Caco-2 (cell line): Measurements from ENCODE around the gene GID4. TPM values are rescaled to one million over a fixed set of nuclear protein-coding genes. Genes with fewer than 3 reads are reported as not detected.

ENCODE experiments used
- BruUV-seq: library from RNA; stranded (reverse); fragments of 400-500 nt; replicated peaks from 2 replicates; lab custom pipeline; 2021; lab: Mats Ljungman, UMichigan
- CTCF ChIA-PET: fragments of 300-600 bp; sonication (Branson Sonifier 250); formaldehyde crosslinking; loops from one replicate; lab custom pipeline; 2022; ENCODE audit warnings: antibody characterized with exemption; lab: Charles Lee
- POLR2A ChIA-PET: fragments of 300-600 bp; sonication (Branson Sonifier 250); formaldehyde crosslinking; loops from one replicate; lab custom pipeline; 2022; ENCODE audit warnings: antibody characterized with exemption; lab: Charles Lee
- DNase-seq, 2 experiments: peaks; one replicate each; pipeline versions ENCODE4 v3.0.0 to v3.0.0-alpha.2; 2020 to 2022
- H3K27me3 ChIP-seq: replicated peaks from 2 replicates; pipeline ENCODE4 v1.6.0; 2011; ENCODE audit warnings: low read length; ENCODE audit not compliant: control insufficient read depth, insufficient read depth
- H3K36me3 ChIP-seq: 2 replicates; pipeline ENCODE4 v1.5.1; 2011; ENCODE audit warnings: low read length; ENCODE audit not compliant: control insufficient read depth, insufficient read depth
- H3K4me1 ChIP-seq: fragments of 250-450 bp; sonication (Bioruptor Pico); 2 replicates; pipeline ENCODE4 v1.5.1; 2020; ENCODE audit warnings: mild to moderate bottlenecking
- H3K4me3 ChIP-seq: 2 replicates; pipeline ENCODE4 v1.5.1; 2011; ENCODE audit warnings: low read depth, mild to moderate bottlenecking, control low read depth, low read length
- H3K9me3 ChIP-seq: fragments of 250-450 bp; sonication (Bioruptor Pico); 2 replicates; pipeline ENCODE4 v1.5.1; 2020; ENCODE audit warnings: mild to moderate bottlenecking, moderate library complexity
- H3K27ac Mint-ChIP-seq: one replicate; pipeline ENCODE4 v1.8.0; 2022; ENCODE audit warnings: mixed read lengths; ENCODE audit not compliant: unreplicated experiment
- H3K27me3 Mint-ChIP-seq: one replicate; pipeline ENCODE4 v1.8.0; 2022; ENCODE audit warnings: mixed read lengths; ENCODE audit not compliant: insufficient read depth, unreplicated experiment
- H3K36me3 Mint-ChIP-seq: one replicate; pipeline ENCODE4 v1.8.0; 2022; ENCODE audit warnings: mild to moderate bottlenecking, mixed read lengths; ENCODE audit not compliant: insufficient read depth, unreplicated experiment
- H3K4me1 Mint-ChIP-seq: one replicate; pipeline ENCODE4 v1.8.0; 2022; ENCODE audit warnings: low read depth, mixed read lengths; ENCODE audit not compliant: unreplicated experiment
- H3K4me3 Mint-ChIP-seq: one replicate; pipeline ENCODE4 v1.8.0; 2022; ENCODE audit warnings: mild to moderate bottlenecking, moderate library complexity, mixed read lengths; ENCODE audit not compliant: unreplicated experiment
- H3K9me3 Mint-ChIP-seq: one replicate; pipeline ENCODE4 v1.8.0; 2022; ENCODE audit warnings: mixed read lengths; ENCODE audit not compliant: unreplicated experiment
- intact Hi-C: fragments of 100-400 bp; cut with micrococcal nuclease; formaldehyde crosslinking; loops from one replicate; pipeline ENCODE4 v1.10.0; 2022; ENCODE audit not compliant: unreplicated experiment
- total RNA-seq: library from RNA; stranded (reverse); gene quantifications from 2 replicates; pipeline ENCODE4 v1.2.3, GENCODE V29; 2022
- TF ChIP-seq, protein P1 (sequence below), 2 experiments: fragments of 200-600 bp in 1 of 2; IDR thresholded peaks; 1 replicate in 1 of 2; 2 replicates in 1 of 2; pipeline versions ENCODE4 v1.5.1 to v1.8.0; 2011 to 2022; ENCODE audit warnings: antibody characterized with exemption in 1 of 2, control low read depth in 1 of 2, inconsistent platforms in 1 of 2, low read depth in 1 of 2, low read length in 1 of 2, mild to moderate bottlenecking in 1 of 2, moderate library complexity in 1 of 2; ENCODE audit not compliant: insufficient read depth in 1 of 2, severe bottlenecking in 1 of 2, unreplicated experiment in 1 of 2

Gene GID4
- total RNA-seq, 1 experiment from 2014 or later, result 14.0 TPM

DNA sequence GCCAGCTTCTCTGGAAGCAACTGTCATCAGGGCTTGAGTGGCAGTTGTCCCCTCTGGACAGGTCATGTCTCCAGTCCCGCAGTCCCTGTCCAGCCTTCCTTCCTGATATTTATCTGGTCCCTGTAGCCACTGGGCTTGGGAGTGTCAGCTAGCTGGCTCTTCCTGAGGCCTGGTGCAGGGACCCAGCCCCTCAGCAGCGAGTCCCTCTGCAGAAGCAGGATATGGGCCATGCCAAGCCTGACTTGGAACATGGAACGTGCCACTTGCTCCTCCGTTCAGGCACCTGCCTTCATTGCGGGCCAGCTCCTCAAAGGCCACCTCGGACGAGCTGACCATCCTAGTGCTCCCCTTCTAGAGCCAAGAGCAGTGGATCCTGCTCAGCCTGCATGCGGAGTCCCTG, 40.3 kb upstream of the GID4 start:
- no peaks in the 10 kb centered on the region for H3K4me1 Mint-ChIP-seq
- no TSS peak for BruUV-seq
- H3K4me3 Mint-ChIP-seq, result no peak overlapping the region
- Histone ChIP-seq H3K27me3 (no peaks in the 10 kb centered on the region), H3K36me3 (no peaks in the 10 kb centered on the region), H3K9me3 (no peaks in the 10 kb centered on the region), H3K4me1 (no peaks in the 10 kb centered on the region), H3K4me3 (no peak overlapping the region)
- H3K9me3 Mint-ChIP-seq, result no peaks in the 10 kb centered on the region
- intact Hi-C loops, result no loop called here
- no peaks in the 10 kb centered on the region for H3K27me3 Mint-ChIP-seq
- POLR2A ChIA-PET, result no interaction called here
- no peaks in the 10 kb centered on the region for H3K36me3 Mint-ChIP-seq
- no peak overlapping the region for H3K27ac Mint-ChIP-seq
- TF ChIP-seq, protein P1, sequence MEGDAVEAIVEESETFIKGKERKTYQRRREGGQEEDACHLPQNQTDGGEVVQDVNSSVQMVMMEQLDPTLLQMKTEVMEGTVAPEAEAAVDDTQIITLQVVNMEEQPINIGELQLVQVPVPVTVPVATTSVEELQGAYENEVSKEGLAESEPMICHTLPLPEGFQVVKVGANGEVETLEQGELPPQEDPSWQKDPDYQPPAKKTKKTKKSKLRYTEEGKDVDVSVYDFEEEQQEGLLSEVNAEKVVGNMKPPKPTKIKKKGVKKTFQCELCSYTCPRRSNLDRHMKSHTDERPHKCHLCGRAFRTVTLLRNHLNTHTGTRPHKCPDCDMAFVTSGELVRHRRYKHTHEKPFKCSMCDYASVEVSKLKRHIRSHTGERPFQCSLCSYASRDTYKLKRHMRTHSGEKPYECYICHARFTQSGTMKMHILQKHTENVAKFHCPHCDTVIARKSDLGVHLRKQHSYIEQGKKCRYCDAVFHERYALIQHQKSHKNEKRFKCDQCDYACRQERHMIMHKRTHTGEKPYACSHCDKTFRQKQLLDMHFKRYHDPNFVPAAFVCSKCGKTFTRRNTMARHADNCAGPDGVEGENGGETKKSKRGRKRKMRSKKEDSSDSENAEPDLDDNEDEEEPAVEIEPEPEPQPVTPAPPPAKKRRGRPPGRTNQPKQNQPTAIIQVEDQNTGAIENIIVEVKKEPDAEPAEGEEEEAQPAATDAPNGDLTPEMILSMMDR (IDR thresholded peaks at IDR 0.05; ENCODE audit: insufficient read depth in 1 of 2, low read depth in 1 of 2, low read length in 1 of 2, severe bottlenecking in 1 of 2, unreplicated experiment in 1 of 2), result no peak
- CTCF ChIA-PET, result no interaction called here
- DNase-seq, result no peak

DNA sequence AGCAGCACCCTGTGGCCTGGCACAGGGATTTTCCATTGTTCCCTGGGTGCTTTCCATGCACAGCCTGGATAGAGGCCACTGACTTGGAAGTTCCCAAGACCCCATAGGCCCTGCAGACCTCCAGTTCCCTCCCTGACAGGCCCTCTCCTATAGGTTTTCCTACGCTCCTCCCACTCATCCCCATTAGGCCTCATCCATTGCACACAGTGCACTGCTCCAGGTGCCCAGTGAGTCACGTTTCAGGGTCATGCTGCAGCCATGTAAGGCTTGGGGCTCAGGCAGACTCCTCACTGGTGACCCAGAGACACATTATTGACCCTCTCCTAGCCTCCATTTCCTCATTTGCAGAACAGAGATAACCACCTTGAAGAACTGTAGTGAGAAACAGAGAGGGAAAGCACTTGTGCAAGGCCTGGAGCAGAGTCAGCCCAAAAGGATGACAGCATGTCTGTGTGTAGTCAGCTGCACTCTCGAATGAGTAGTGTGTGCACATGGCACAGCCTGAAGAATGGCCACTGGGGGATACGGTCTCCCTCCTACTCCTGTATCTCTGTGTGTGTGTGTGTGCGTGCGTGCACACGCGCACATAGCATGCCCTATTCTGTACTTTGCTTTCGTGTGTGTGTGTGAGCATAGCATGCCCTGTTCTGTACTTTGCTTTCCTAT, 39.7 kb upstream of the GID4 start:
- ChIA-PET CTCF (no interaction called here), POLR2A (no interaction called here)
- Histone ChIP-seq H3K9me3 (no peaks in the 10 kb centered on the region), H3K4me1 (no peaks in the 10 kb centered on the region), H3K27me3 (no peaks in the 10 kb centered on the region), H3K4me3 (no peak overlapping the region), H3K36me3 (no peaks in the 10 kb centered on the region)
- intact Hi-C loops, result no loop called here
- Mint-ChIP-seq H3K36me3 (no peaks in the 10 kb centered on the region), H3K27me3 (no peaks in the 10 kb centered on the region), H3K9me3 (no peaks in the 10 kb centered on the region), H3K27ac (no peak overlapping the region), H3K4me1 (no peaks in the 10 kb centered on the region), H3K4me3 (no peak overlapping the region)
- no peak for DNase-seq
- BruUV-seq, result no TSS peak
- TF ChIP-seq, protein P1 (IDR thresholded peaks at IDR 0.05; ENCODE audit: insufficient read depth in 1 of 2, low read depth in 1 of 2, low read length in 1 of 2, severe bottlenecking in 1 of 2, unreplicated experiment in 1 of 2), result no peak

DNA sequence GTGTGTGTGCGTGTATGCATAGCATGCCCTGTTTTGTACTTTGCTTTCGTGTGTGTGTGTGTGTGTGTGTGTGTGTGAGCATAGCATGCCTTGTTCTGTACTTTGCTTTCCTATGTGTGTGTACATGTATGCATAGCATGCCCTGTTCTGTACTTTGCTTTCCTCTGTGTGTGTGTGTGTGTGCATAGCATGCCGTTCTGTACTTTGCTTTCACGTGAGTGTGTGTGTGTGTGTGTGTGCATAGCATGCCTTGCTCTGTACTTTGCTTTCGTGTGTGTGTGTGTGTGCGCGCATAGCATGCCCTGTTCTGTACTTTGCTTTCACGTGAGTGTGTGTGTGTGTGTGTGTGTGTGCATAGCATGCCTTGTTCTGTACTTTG, 39.2 kb upstream of the GID4 start:
- CTCF ChIA-PET, result no interaction called here
- no peaks in the 10 kb centered on the region for H3K36me3 ChIP-seq
- H3K4me3 Mint-ChIP-seq, result no peak overlapping the region
- no peaks in the 10 kb centered on the region for H3K9me3 ChIP-seq
- H3K27ac Mint-ChIP-seq, result no peak overlapping the region
- TF ChIP-seq, protein P1 (IDR thresholded peaks at IDR 0.05; ENCODE audit: insufficient read depth in 1 of 2, low read depth in 1 of 2, low read length in 1 of 2, severe bottlenecking in 1 of 2, unreplicated experiment in 1 of 2), result no peak
- no peaks in the 10 kb centered on the region for H3K4me1 ChIP-seq
- intact Hi-C loops, result no loop called here
- no peaks in the 10 kb centered on the region for H3K36me3 Mint-ChIP-seq
- POLR2A ChIA-PET, result no interaction called here
- H3K9me3 Mint-ChIP-seq, result no peaks in the 10 kb centered on the region
- no peaks in the 10 kb centered on the region for H3K27me3 ChIP-seq
- no peaks in the 10 kb centered on the region for H3K4me1 Mint-ChIP-seq
- no peaks in the 10 kb centered on the region for H3K27me3 Mint-ChIP-seq
- no peak overlapping the region for H3K4me3 ChIP-seq
- no TSS peak for BruUV-seq
- DNase-seq, result no peak
